Astrocyte (in vitro differentiated cells and primary cell): ENCODE measurements around the gene LBR. TPM values are rescaled to one million over a fixed set of nuclear protein-coding genes. Genes with fewer than 3 reads are reported as not detected.

ENCODE experiments used
- DNase-seq: peaks from one replicate; pipeline ENCODE4 v3.0.0-alpha.2; 2010; ENCODE audit warnings: low read depth
- FAIRE-seq: peaks from 2 replicates; lab custom pipeline; 2011; peaks lifted over from hg19 to GRCh38; lab: Jason Lieb, UNC
- H2AFZ ChIP-seq: 2 replicates; pipeline ENCODE4 v1.6.0; 2012; ENCODE audit warnings: low read depth, low read length, inconsistent platforms
- H3K27ac ChIP-seq: 2 replicates; pipeline ENCODE4 v1.5.1; 2011; ENCODE audit warnings: low read depth, low read length, inconsistent platforms
- H3K27me3 ChIP-seq: 2 replicates; pipeline ENCODE4 v1.6.0; 2011; ENCODE audit warnings: low read length, inconsistent platforms; ENCODE audit not compliant: insufficient read depth
- H3K36me3 ChIP-seq: 2 replicates; pipeline ENCODE4 v1.5.1; 2011; ENCODE audit warnings: low read length, inconsistent platforms; ENCODE audit not compliant: insufficient read depth
- H3K4me1 ChIP-seq: 2 replicates; pipeline ENCODE4 v1.5.1; 2011; ENCODE audit warnings: low read length, inconsistent platforms; ENCODE audit not compliant: insufficient read depth
- H3K4me2 ChIP-seq: 2 replicates; pipeline ENCODE4 v1.6.0; 2012; ENCODE audit warnings: low read length, inconsistent platforms
- H3K4me3 ChIP-seq: 2 replicates; pipeline ENCODE4 v1.5.1; 2011; ENCODE audit warnings: low read depth, mild to moderate bottlenecking, low read length, inconsistent platforms; ENCODE audit not compliant: insufficient read depth
- H3K79me2 ChIP-seq: 2 replicates; pipeline ENCODE4 v1.6.0; 2012; ENCODE audit warnings: mild to moderate bottlenecking, low read length, inconsistent platforms; ENCODE audit not compliant: insufficient read depth
- H3K9ac ChIP-seq: 2 replicates; pipeline ENCODE4 v1.6.0; 2012; ENCODE audit warnings: mild to moderate bottlenecking, low read length, inconsistent platforms
- H3K9me3 ChIP-seq: 2 replicates; pipeline ENCODE4 v1.5.1; 2012; ENCODE audit warnings: low read depth, mild to moderate bottlenecking, low read length, inconsistent platforms; ENCODE audit not compliant: insufficient read depth
- H4K20me1 ChIP-seq: 2 replicates; pipeline ENCODE4 v1.6.0; 2012; ENCODE audit warnings: low read length, inconsistent platforms; ENCODE audit not compliant: insufficient read depth
- H3K27ac Mint-ChIP-seq: one replicate; pipeline ENCODE4 v1.8.0; 2021; ENCODE audit warnings: mild to moderate bottlenecking, mixed read lengths; ENCODE audit not compliant: unreplicated experiment
- H3K27me3 Mint-ChIP-seq: one replicate; pipeline ENCODE4 v1.8.0; 2021; ENCODE audit warnings: low read depth, mixed read lengths; ENCODE audit not compliant: unreplicated experiment
- H3K36me3 Mint-ChIP-seq: one replicate; pipeline ENCODE4 v1.8.0; 2021; ENCODE audit warnings: low read depth, mixed read lengths; ENCODE audit not compliant: unreplicated experiment
- H3K4me1 Mint-ChIP-seq: one replicate; pipeline ENCODE4 v1.8.0; 2021; ENCODE audit warnings: low read depth, mixed read lengths; ENCODE audit not compliant: unreplicated experiment
- H3K4me3 Mint-ChIP-seq: one replicate; pipeline ENCODE4 v1.8.0; 2021; ENCODE audit warnings: mild to moderate bottlenecking, moderate library complexity, mixed read lengths; ENCODE audit not compliant: unreplicated experiment
- H3K9me3 Mint-ChIP-seq: one replicate; pipeline ENCODE4 v1.8.0; 2021; ENCODE audit warnings: mild to moderate bottlenecking, mixed read lengths; ENCODE audit not compliant: unreplicated experiment
- EZH2 ChIP-seq: IDR thresholded peaks from 2 replicates; pipeline ENCODE4 v1.6.1; 2012; ENCODE audit warnings: mild to moderate bottlenecking, low read length, inconsistent platforms; ENCODE audit not compliant: insufficient read depth
- total RNA-seq: library from RNA; stranded (reverse); gene quantifications from 2 replicates; pipeline ENCODE4 v1.2.1, GENCODE V29; 2021
- TF ChIP-seq, protein P1 (sequence below): IDR thresholded peaks from 2 replicates; pipeline ENCODE4 v1.5.1; 2011; ENCODE audit warnings: low read depth, mild to moderate bottlenecking, inconsistent platforms, low read length, moderate library complexity; ENCODE audit not compliant: insufficient read depth

The LBR gene
- total RNA-seq, 1 donor from 2014 or later = 42.6 TPM

DNA sequence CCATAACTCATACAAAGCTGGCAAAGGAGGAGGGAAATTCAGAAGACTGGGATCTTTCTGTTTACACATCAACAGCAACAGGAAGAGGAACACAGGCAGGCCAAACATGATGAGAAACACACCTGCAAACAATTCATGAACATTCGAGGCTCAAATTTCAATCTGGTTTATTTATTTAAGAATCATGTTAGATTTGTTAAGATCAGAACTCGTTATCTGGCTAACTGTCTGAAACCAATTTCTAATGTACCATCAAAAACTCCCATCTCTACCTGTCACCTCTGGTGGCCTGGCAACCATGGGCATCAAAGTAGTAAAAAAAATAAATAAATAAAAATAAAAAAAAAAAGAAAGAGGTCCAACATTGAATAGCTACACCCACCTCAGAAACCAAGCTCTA, 9.8 kb downstream of the LBR start:
- H2AFZ ChIP-seq = no peak overlapping the region
- H3K4me1 Mint-ChIP-seq = peaks cover 12% of the 10 kb centered on the region
- no peak overlapping the region for H3K4me3 ChIP-seq
- H3K9me3 Mint-ChIP-seq = no peaks in the 10 kb centered on the region
- H3K27me3 Mint-ChIP-seq = no peaks in the 10 kb centered on the region
- no peak overlapping the region for H3K9ac ChIP-seq
- no peaks in the 10 kb centered on the region for H3K9me3 ChIP-seq
- no peaks in the 10 kb centered on the region for H3K4me1 ChIP-seq
- DNase-seq = no peak
- no peak overlapping the region for H3K4me2 ChIP-seq
- no peak overlapping the region for H3K4me3 Mint-ChIP-seq
- H3K36me3 Mint-ChIP-seq = peaks cover 3% of the 10 kb centered on the region
- TF ChIP-seq, protein P1, sequence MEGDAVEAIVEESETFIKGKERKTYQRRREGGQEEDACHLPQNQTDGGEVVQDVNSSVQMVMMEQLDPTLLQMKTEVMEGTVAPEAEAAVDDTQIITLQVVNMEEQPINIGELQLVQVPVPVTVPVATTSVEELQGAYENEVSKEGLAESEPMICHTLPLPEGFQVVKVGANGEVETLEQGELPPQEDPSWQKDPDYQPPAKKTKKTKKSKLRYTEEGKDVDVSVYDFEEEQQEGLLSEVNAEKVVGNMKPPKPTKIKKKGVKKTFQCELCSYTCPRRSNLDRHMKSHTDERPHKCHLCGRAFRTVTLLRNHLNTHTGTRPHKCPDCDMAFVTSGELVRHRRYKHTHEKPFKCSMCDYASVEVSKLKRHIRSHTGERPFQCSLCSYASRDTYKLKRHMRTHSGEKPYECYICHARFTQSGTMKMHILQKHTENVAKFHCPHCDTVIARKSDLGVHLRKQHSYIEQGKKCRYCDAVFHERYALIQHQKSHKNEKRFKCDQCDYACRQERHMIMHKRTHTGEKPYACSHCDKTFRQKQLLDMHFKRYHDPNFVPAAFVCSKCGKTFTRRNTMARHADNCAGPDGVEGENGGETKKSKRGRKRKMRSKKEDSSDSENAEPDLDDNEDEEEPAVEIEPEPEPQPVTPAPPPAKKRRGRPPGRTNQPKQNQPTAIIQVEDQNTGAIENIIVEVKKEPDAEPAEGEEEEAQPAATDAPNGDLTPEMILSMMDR = no peak
- peaks cover 55% of the 10 kb centered on the region for H3K79me2 ChIP-seq
- no peaks in the 10 kb centered on the region for H3K27me3 ChIP-seq
- H3K27ac ChIP-seq = no peak overlapping the region
- H3K36me3 ChIP-seq = peaks cover 42% of the 10 kb centered on the region
- H3K27ac Mint-ChIP-seq = no peak overlapping the region
- H4K20me1 ChIP-seq = peaks cover 18% of the 10 kb centered on the region
- FAIRE-seq = no peak

DNA sequence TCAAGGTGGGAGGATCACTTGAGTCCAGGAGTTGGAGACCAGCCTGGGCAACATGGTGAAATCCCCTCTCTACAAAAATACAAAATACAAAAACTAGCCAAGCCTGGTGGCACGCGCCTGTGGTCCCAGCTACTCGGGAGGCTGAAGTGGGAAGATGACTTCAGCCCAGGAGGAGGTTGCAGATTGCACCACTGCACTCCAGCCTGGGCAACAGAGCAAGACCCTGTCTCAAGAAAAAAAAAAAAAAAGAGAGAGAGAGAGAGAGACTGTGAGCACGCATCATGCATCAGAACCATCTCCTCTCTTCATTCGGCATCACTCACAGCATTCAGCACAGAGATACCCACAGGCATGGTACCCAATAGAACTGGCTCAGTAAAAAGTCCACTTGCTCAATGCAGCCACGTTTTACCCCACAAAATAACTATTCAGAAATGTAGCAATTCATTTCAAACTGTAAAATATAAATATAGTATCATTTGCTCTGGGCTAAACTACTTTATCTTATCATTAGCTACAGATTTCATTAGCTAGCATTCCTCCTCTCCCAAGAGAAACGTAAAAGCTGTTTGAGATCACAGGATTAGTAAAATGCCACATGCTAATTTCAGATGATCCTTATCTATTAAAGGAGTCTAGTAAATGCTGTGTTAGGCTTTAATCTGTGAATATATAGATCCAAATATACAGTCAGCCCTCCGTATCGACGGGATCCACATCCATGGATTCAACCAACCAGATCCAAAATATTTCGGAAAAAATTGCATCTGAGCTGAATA, 11.7 kb downstream of the LBR start:
- Histone ChIP-seq H3K4me3 (no peak overlapping the region), H3K79me2 (peaks cover 37% of the 10 kb centered on the region), H2AFZ (no peak overlapping the region), H3K4me1 (no peaks in the 10 kb centered on the region), H3K9ac (no peak overlapping the region), H3K9me3 (no peaks in the 10 kb centered on the region), H3K27ac (no peak overlapping the region), H3K36me3 (peaks cover 44% of the 10 kb centered on the region), H3K27me3 (no peaks in the 10 kb centered on the region), H3K4me2 (no peak overlapping the region), H4K20me1 (peaks cover 12% of the 10 kb centered on the region)
- no peak overlapping the region for H3K27ac Mint-ChIP-seq
- no peaks in the 10 kb centered on the region for H3K9me3 Mint-ChIP-seq
- TF ChIP-seq EZH2 = no peak
- TF ChIP-seq, protein P1 = no peak
- no peak for FAIRE-seq
- no peak for DNase-seq
- peaks cover 3% of the 10 kb centered on the region for H3K36me3 Mint-ChIP-seq
- H3K4me3 Mint-ChIP-seq = no peak overlapping the region
- no peaks in the 10 kb centered on the region for H3K27me3 Mint-ChIP-seq
- H3K4me1 Mint-ChIP-seq = peaks cover 4% of the 10 kb centered on the region

DNA sequence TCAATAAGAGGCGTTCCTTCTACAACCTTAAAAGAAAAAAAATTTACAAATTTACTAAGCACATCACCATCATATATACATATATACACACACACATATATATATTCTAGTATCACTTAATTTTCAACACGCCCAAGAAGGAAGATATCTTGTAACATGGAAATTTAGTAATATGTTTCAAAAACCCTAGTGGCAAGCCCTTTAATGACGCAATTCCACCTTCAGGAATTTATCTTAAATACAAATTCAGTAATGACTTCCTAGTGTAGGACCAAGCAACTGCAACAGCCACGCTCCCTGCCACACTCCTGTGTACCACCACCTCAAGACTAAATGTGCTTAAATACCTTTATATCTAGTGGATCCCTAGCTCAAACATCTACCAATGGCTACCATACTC, 12.5 kb downstream of the LBR start:
- peaks cover 52% of the 10 kb centered on the region for H3K36me3 ChIP-seq
- no peak overlapping the region for H3K9ac ChIP-seq
- peaks cover 12% of the 10 kb centered on the region for H4K20me1 ChIP-seq
- no peak overlapping the region for H2AFZ ChIP-seq
- H3K36me3 Mint-ChIP-seq = peaks cover 5% of the 10 kb centered on the region
- H3K27me3 ChIP-seq = no peaks in the 10 kb centered on the region
- FAIRE-seq (no peak), DNase-seq (no peak)
- H3K9me3 Mint-ChIP-seq = no peaks in the 10 kb centered on the region
- H3K4me1 ChIP-seq = no peaks in the 10 kb centered on the region
- no peak overlapping the region for H3K4me2 ChIP-seq
- no peaks in the 10 kb centered on the region for H3K9me3 ChIP-seq
- no peaks in the 10 kb centered on the region for H3K27me3 Mint-ChIP-seq
- no peak overlapping the region for H3K4me3 Mint-ChIP-seq
- no peak overlapping the region for H3K4me3 ChIP-seq
- TF ChIP-seq, protein P1 = no peak
- no peak for TF ChIP-seq EZH2
- H3K4me1 Mint-ChIP-seq = peaks cover 4% of the 10 kb centered on the region
- peaks cover 32% of the 10 kb centered on the region for H3K79me2 ChIP-seq
- H3K27ac ChIP-seq = no peak overlapping the region
- no peak overlapping the region for H3K27ac Mint-ChIP-seq
